Stomach smooth muscle (tissue), 2 donors: Measurements from ENCODE around the gene ASF1B.
A peak's percentile ranks its signal among the peaks of the same experiment; 100 is the strongest.

Experiments
- H3K27ac ChIP-seq: one replicate; pipeline ENCODE4 v1.7.0; 2013; ENCODE audit warnings: mild to moderate bottlenecking, low read length, inconsistent platforms
- H3K27me3 ChIP-seq, 2 donors: one replicate each; pipeline ENCODE4 v1.7.0; 2013; ENCODE audit warnings: low read length in 2 of 2; ENCODE audit not compliant: insufficient read depth in 2 of 2, control insufficient read depth in 1 of 2
- H3K36me3 ChIP-seq, 2 donors: one replicate each; pipeline ENCODE4 v1.7.0; 2013; ENCODE audit warnings: low read length in 2 of 2; ENCODE audit not compliant: control insufficient read depth in 2 of 2, insufficient read depth in 2 of 2
- H3K4me1 ChIP-seq: one replicate; pipeline ENCODE4 v1.7.0; 2013; ENCODE audit warnings: low read length; ENCODE audit not compliant: control insufficient read depth, insufficient read depth
- H3K4me3 ChIP-seq, 2 donors: one replicate each; pipeline ENCODE4 v1.7.0; 2013; ENCODE audit warnings: low read length in 2 of 2
- H3K9ac ChIP-seq, 2 donors: one replicate each; pipeline ENCODE4 v1.7.0; 2013; ENCODE audit warnings: low read length in 2 of 2, mild to moderate bottlenecking in 1 of 2
- H3K9me3 ChIP-seq, 2 donors: one replicate each; pipeline ENCODE4 v1.7.0; 2013; ENCODE audit warnings: low read length in 2 of 2; ENCODE audit not compliant: control insufficient read depth in 2 of 2
- donor health status: healthy.
- donor health status: Pancreatic carcinoma.

ASF1B gene

GRCh38 chr19:14116918-14117578 lies 19.3 kb downstream of the ASF1B start:
- peaks cover 64% of the 10 kb centered on the region for H3K4me1 ChIP-seq
- H3K27ac ChIP-seq = peak overlapping the region; percentile 53
- no peaks in the 10 kb centered on the region for H3K27me3 ChIP-seq
- H3K9ac ChIP-seq = peak overlapping the region; percentile 72 to 79
- no peaks in the 10 kb centered on the region for H3K9me3 ChIP-seq
- no peaks in the 10 kb centered on the region for H3K36me3 ChIP-seq
- H3K4me3 ChIP-seq = peak overlapping the region; percentile 81 to 83

GRCh38 chr19:14116525-14116917 lies 19.9 kb downstream of the ASF1B start:
- H3K27ac ChIP-seq = peak overlapping the region; percentile 53
- H3K4me3 ChIP-seq = peak overlapping the region; percentile 81 to 83
- H3K9me3 ChIP-seq = no peaks in the 10 kb centered on the region
- peaks cover 69% of the 10 kb centered on the region for H3K4me1 ChIP-seq
- H3K9ac ChIP-seq = peak overlapping the region; percentile 72 to 79
- no peaks in the 10 kb centered on the region for H3K36me3 ChIP-seq
- H3K27me3 ChIP-seq = no peaks in the 10 kb centered on the region

GRCh38 chr19:14115756-14116155 lies 20.6 kb downstream of the ASF1B start:
- H3K36me3 ChIP-seq = no peaks in the 10 kb centered on the region
- H3K27me3 ChIP-seq = no peaks in the 10 kb centered on the region
- no peaks in the 10 kb centered on the region for H3K9me3 ChIP-seq
- peaks cover 70% of the 10 kb centered on the region for H3K4me1 ChIP-seq
- peak overlapping the region; percentile 81 to 83 for H3K4me3 ChIP-seq
- peak overlapping the region; percentile 11 for H3K27ac ChIP-seq
- peak overlapping the region; percentile 72 to 79 for H3K9ac ChIP-seq

GRCh38 chr19:14114854-14115253 lies 21.5 kb downstream of the ASF1B start:
- Histone ChIP-seq H3K4me3 (no peak overlapping the region), H3K9ac (no peak overlapping the region), H3K9me3 (no peaks in the 10 kb centered on the region), H3K27ac (peak overlapping the region; percentile 67), H3K4me1 (peaks cover 72% of the 10 kb centered on the region), H3K36me3 (no peaks in the 10 kb centered on the region), H3K27me3 (no peaks in the 10 kb centered on the region)

GRCh38 chr19:14114439-14114838 lies 21.9 kb downstream of the ASF1B start:
- H3K27me3 ChIP-seq = no peaks in the 10 kb centered on the region
- H3K9me3 ChIP-seq = no peaks in the 10 kb centered on the region
- H3K9ac ChIP-seq = peak overlapping the region in 1 of 2 donors; percentile 29
- H3K27ac ChIP-seq = peak overlapping the region; percentile 67
- H3K4me1 ChIP-seq = peaks cover 69% of the 10 kb centered on the region
- no peaks in the 10 kb centered on the region for H3K36me3 ChIP-seq
- H3K4me3 ChIP-seq = no peak overlapping the region

- Histone ChIP-seq H3K4me1 (peaks cover 64% of the 10 kb centered on the region), H3K4me3 (peak overlapping the region in 1 of 2 donors; percentile 60), H3K36me3 (no peaks in the 10 kb centered on the region), H3K27me3 (no peaks in the 10 kb centered on the region), H3K9ac (peak overlapping the region; percentile 8 to 29), H3K27ac (peak overlapping the region; percentile 67), H3K9me3 (no peaks in the 10 kb centered on the region)
Observed at GRCh38 chr19:14113762-14114414, 22.5 kb downstream of the ASF1B start.

GRCh38 chr19:14112809-14113385 lies 23.5 kb downstream of the ASF1B start:
- Histone ChIP-seq H3K27ac (peak overlapping the region; percentile 67), H3K36me3 (no peaks in the 10 kb centered on the region), H3K4me1 (peaks cover 59% of the 10 kb centered on the region), H3K9me3 (no peaks in the 10 kb centered on the region), H3K27me3 (no peaks in the 10 kb centered on the region), H3K4me3 (peak overlapping the region; percentile 47 to 60), H3K9ac (peak overlapping the region; percentile 8 to 58)

- Histone ChIP-seq H3K9ac (peak overlapping the region; percentile 8 to 58), H3K36me3 (no peaks in the 10 kb centered on the region), H3K9me3 (no peaks in the 10 kb centered on the region), H3K4me3 (peak overlapping the region; percentile 47 to 60), H3K4me1 (peaks cover 66% of the 10 kb centered on the region), H3K27me3 (no peaks in the 10 kb centered on the region), H3K27ac (peak overlapping the region; percentile 67)
Observed at GRCh38 chr19:14112051-14112808, 24.2 kb downstream of the ASF1B start.

GRCh38 chr19:14111486-14111885 lies 24.9 kb downstream of the ASF1B start:
- Histone ChIP-seq H3K9ac (peak overlapping the region in 1 of 2 donors; percentile 2), H3K4me3 (no peak overlapping the region), H3K36me3 (no peaks in the 10 kb centered on the region), H3K9me3 (no peaks in the 10 kb centered on the region), H3K27me3 (no peaks in the 10 kb centered on the region), H3K4me1 (peaks cover 62% of the 10 kb centered on the region), H3K27ac (no peak overlapping the region)

- peaks cover 2 to 3% of the 10 kb centered on the region in 2 donors for H3K36me3 ChIP-seq
- H3K4me3 ChIP-seq = no peak overlapping the region
- H3K4me1 ChIP-seq = peaks cover 54% of the 10 kb centered on the region
- H3K9ac ChIP-seq = no peak overlapping the region
- no peaks in the 10 kb centered on the region for H3K27me3 ChIP-seq
- H3K9me3 ChIP-seq = no peaks in the 10 kb centered on the region
- no peak overlapping the region for H3K27ac ChIP-seq
Observed at GRCh38 chr19:14110650-14111049, 25.7 kb downstream of the ASF1B start.
